GM12891 (cell line): ENCODE results near the gene ERICH2.

Experiments
- POLR2A ChIP-seq: IDR thresholded peaks from 2 replicates; pipeline ENCODE4 v1.6.1; 2011; ENCODE audit warnings: low read depth, low read length, control low read depth
- POLR2AphosphoS5 ChIP-seq: IDR thresholded peaks from 2 replicates; pipeline ENCODE4 v1.6.1; 2011; ENCODE audit warnings: low read depth, low read length, control low read depth

DNA sequence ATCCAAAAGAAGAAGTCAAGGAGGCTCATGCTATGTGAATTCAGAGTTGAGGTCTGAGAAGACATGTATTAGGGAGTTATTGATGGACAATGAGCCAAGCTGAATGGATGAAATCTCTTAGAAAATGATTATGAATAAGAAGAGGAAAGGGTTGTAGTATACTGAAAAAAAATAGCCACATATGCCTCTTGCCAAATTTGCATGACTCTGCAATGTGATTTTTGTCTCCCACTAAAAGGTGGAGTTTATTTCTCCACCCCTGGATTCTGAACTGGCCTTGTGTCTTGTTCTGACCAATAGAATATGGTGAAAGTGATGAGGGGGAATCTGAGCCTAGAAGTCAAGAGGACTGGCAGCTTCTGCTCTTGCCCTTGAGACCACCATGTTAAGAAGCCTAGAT lies 8.6 kb upstream of the ERICH2 start:
- TF ChIP-seq POLR2A = no peak
- TF ChIP-seq POLR2AphosphoS5 = no peak
